Measurements from ENCODE around the gene MRPL10. TPM values are rescaled to one million over a fixed set of nuclear protein-coding genes. Genes with fewer than 3 reads are reported as not detected.

Gene MRPL10
- total RNA-seq, 4 donors from 2014 or later: 14.7 to 44.1 (median 27.7) TPM

GRCh38 chr17:47816111-47816735, 15.1 kb downstream of the MRPL10 start:
- TF ChIP-seq CTCF (IDR thresholded peaks at IDR 0.05) (no peak), POLR2A (IDR thresholded peaks at IDR 0.05) (no peak)
- H3K27ac ChIP-seq: no peak overlapping the region
- H3K9me3 ChIP-seq: no peaks in the 10 kb centered on the region
- no peak for DNase-seq
- peaks cover 0 to 7% of the 10 kb centered on the region in 2 donors for H3K4me1 ChIP-seq
- H3K27me3 ChIP-seq: no peaks in the 10 kb centered on the region
- intact Hi-C loops (cut with DNase I; ENCODE audit: low total_unique reads): no loop called here
- no peak overlapping the region for H3K4me3 ChIP-seq
- H3K36me3 ChIP-seq: no peaks in the 10 kb centered on the region

DNA sequence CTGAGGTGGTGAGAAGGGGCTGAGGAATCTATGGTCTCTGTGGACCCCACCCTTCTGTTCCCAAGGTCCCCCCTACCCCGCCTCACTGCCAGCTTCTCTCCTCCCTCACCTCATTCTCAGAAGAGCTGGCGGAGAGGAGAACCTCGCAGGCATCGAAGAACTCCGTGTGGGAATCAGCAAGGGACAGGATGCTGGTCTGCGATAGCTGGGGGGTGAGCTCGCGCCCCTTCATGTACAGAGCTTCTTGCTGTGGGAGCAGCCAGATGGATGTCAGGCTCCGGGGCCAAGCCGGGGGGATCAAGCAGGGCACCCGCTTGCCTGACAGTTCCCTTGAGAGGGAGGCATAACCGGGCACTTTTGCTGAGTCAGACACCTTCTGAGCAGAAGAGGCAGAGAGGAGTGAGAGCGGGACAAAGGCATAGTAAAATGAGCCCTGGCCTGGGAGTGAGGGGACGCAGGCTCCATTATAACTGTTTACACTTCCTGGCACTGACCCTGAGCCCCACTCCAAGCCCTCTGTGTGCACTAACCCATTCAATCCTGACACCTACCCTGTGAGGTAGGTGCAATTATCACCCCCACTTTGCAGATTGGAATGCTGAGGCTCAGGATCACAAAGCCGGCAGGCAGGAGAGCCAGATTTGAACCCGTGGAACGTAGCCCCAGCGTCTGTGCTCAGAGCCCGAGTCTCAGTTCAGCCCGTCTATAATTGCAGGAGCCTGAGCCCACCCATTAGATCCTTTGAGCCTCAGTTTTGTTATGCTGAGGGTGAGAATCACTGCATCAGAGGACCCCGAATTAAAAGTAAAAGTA, 16.0 kb downstream of the MRPL10 start:
- no peaks in the 10 kb centered on the region for H3K27me3 ChIP-seq
- DNase-seq: no peak
- no peak overlapping the region for H3K27ac ChIP-seq
- no peak for TF ChIP-seq CTCF (IDR thresholded peaks at IDR 0.05)
- TF ChIP-seq POLR2A (IDR thresholded peaks at IDR 0.05): no peak
- no peaks in the 10 kb centered on the region for H3K4me1 ChIP-seq
- H3K4me3 ChIP-seq: no peak overlapping the region
- no peaks in the 10 kb centered on the region for H3K9me3 ChIP-seq
- intact Hi-C loops (cut with DNase I; ENCODE audit: low total_unique reads): no loop called here
- H3K36me3 ChIP-seq: no peaks in the 10 kb centered on the region

DNA sequence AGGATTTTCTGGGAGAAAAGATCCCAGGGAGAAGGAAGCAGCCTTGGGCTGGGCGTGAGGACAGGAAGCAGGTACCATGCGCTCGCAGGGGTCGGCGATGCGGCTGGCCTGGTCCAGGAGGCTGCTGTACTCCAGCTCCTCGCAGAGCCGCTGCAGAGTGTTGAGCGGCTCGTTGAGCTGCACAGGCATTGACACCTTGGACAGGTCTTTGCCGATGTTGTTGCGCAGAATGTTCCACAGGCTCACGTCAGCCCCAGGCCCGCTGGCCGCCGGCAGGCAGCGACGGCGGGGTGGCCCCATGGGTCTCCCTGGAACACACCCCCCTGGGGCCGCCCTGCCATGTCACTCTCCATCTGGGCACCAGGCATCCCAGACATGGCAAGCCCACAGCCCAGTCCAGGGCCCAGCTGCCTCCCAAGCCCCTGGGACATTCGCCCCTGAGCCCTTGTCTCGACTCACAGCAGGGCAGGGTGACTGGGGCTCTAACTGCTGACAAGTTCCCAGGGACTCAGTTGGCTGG, 17.8 kb downstream of the MRPL10 start:
- DNase-seq: no peak
- Histone ChIP-seq H3K27me3 (no peaks in the 10 kb centered on the region), H3K9me3 (no peaks in the 10 kb centered on the region), H3K27ac (no peak overlapping the region), H3K4me1 (no peaks in the 10 kb centered on the region), H3K36me3 (no peaks in the 10 kb centered on the region), H3K4me3 (no peak overlapping the region)
- no peak for TF ChIP-seq POLR2A (IDR thresholded peaks at IDR 0.05)
- TF ChIP-seq CTCF (IDR thresholded peaks at IDR 0.05): no peak
- intact Hi-C loops (cut with DNase I; ENCODE audit: low total_unique reads): no loop called here

- no peaks in the 10 kb centered on the region for H3K36me3 ChIP-seq
- no peak overlapping the region for H3K4me3 ChIP-seq
- H3K4me1 ChIP-seq: no peaks in the 10 kb centered on the region
- intact Hi-C loops (cut with DNase I; ENCODE audit: low total_unique reads): no loop called here
- no peaks in the 10 kb centered on the region for H3K9me3 ChIP-seq
- no peak for DNase-seq
- H3K27ac ChIP-seq: no peak overlapping the region
- H3K27me3 ChIP-seq: no peaks in the 10 kb centered on the region
- TF ChIP-seq POLR2A (IDR thresholded peaks at IDR 0.05): no peak
- no peak for TF ChIP-seq CTCF (IDR thresholded peaks at IDR 0.05)
Observed at GRCh38 chr17:47813077-47813476, 18.3 kb downstream of the MRPL10 start.
